Kidney (tissue), 14 donors: ENCODE results near the gene STEAP1B. TPM values are rescaled to one million over a fixed set of nuclear protein-coding genes. Genes with fewer than 3 reads are reported as not detected.
A peak's percentile ranks its signal among the peaks of the same experiment; 100 is the strongest.
"Not testable (repeated sequence)": the region's sequence is repeated elsewhere in the genome, so short reads cannot be mapped to it uniquely, and the experiment has no call there.

Experiments
- DNase-seq, 5 donors: peaks; one replicate each; pipeline ENCODE4 v3.0.0-alpha.2; 2013 to 2020
- FAIRE-seq: peaks from 2 replicates; lab custom pipeline; 2012; peaks lifted over from hg19 to GRCh38; lab: Jason Lieb, UNC
- H3K27ac ChIP-seq, 2 donors: one replicate each; pipeline ENCODE4 v1.7.0; 2013; ENCODE audit warnings: low read depth in 2 of 2, low read length in 2 of 2, inconsistent platforms in 1 of 2
- H3K27me3 ChIP-seq: one replicate; pipeline ENCODE4 v1.7.1; 2013; ENCODE audit warnings: low read length, inconsistent platforms; ENCODE audit not compliant: control insufficient read depth, insufficient read depth
- H3K36me3 ChIP-seq, 3 donors: one replicate each; pipeline versions ENCODE4 v1.7.0 to v1.7.1; 2013; ENCODE audit warnings: low read length in 3 of 3, control low read depth in 1 of 3, inconsistent platforms in 1 of 3; ENCODE audit not compliant: insufficient read depth in 3 of 3, control insufficient read depth in 2 of 3
- H3K4me1 ChIP-seq, 3 donors: one replicate each; pipeline versions ENCODE4 v1.7.0 to v1.7.1; 2013; ENCODE audit warnings: low read length in 3 of 3, inconsistent platforms in 1 of 3, low read depth in 1 of 3; ENCODE audit not compliant: control insufficient read depth in 2 of 3, insufficient read depth in 2 of 3
- H3K4me3 ChIP-seq, 3 donors: one replicate each; pipeline versions ENCODE4 v1.7.0 to v1.8.1; 2013; ENCODE audit warnings: low read length in 3 of 3, control low read depth in 1 of 3, inconsistent platforms in 1 of 3
- H3K9ac ChIP-seq, 3 donors: one replicate each; pipeline versions ENCODE4 v1.7.0 to v1.7.1; 2013; ENCODE audit warnings: low read length in 3 of 3, control low read depth in 1 of 3, inconsistent platforms in 1 of 3
- H3K9me3 ChIP-seq, 3 donors: one replicate each; pipeline versions ENCODE4 v1.7.0 to v1.7.1; 2013; ENCODE audit warnings: low read length in 3 of 3, control low read depth in 1 of 3, inconsistent platforms in 1 of 3; ENCODE audit not compliant: control insufficient read depth in 2 of 3, insufficient read depth in 1 of 3
- CTCF ChIP-seq: IDR thresholded peaks from 3 replicates; pipeline ENCODE4 v1.5.1; 2012; ENCODE audit warnings: mild to moderate bottlenecking, moderate library complexity, borderline replicate concordance; ENCODE audit not compliant: insufficient read depth; ENCODE audit errors: extremely low read depth
- intact Hi-C: fragments of 100-400 bp; cut with DNase I; formaldehyde crosslinking; loops from one replicate; pipeline ENCODE4 v1.11.1; 2022
- polyA plus RNA-seq: library from polyadenylated mRNA; stranded (reverse); fragments of 350-450 nt; fragmentation: Illumina TruSeq; extraction: RNeasy Lipid Tissue Mini Kit (QIAGEN cat#74804); gene quantifications from one replicate; pipeline ENCODE4 v1.2.3, GENCODE V29; 2014; ENCODE audit warnings: low read depth, low replicate concordance; ENCODE audit not compliant: insufficient read depth
- total RNA-seq: library from RNA; stranded (reverse); fragmentation: NEBNext Ultra II Directional; extraction: Animal tissue kit (Norgen Biotek cat#: 25700); gene quantifications from one replicate; pipeline ENCODE4 v1.2.1, GENCODE V29; 2021
- donor health status: control.
- donor health status: control.
- donor health status: control.
- donor health status: control.
- donor health status: control.
- donor health status: DM: yes; HTN: yes; CAD: no.
- donor health status: Normal renal cell carcinoma (clear cell type).

The STEAP1B gene
- total and polyA plus RNA-seq, 2 donors from 2014 or later: 0.79 TPM; not detected in 1

GRCh38 chr7:22523478-22524352, 23.7 kb upstream of the STEAP1B start:
- H3K4me3 ChIP-seq, H3K4me1 ChIP-seq, H3K9me3 ChIP-seq, H3K9ac ChIP-seq, FAIRE-seq, H3K27ac ChIP-seq, H3K27me3 ChIP-seq, intact Hi-C loops, H3K36me3 ChIP-seq: not testable (repeated sequence)
- peak; percentile 22 for TF ChIP-seq CTCF
- peak in 1 of 5 donors; percentile 13 for DNase-seq

- H3K9ac ChIP-seq, H3K9me3 ChIP-seq, H3K27ac ChIP-seq, FAIRE-seq, DNase-seq, H3K4me3 ChIP-seq, H3K36me3 ChIP-seq, H3K4me1 ChIP-seq, H3K27me3 ChIP-seq, intact Hi-C loops: not testable (repeated sequence)
Measured at GRCh38 chr7:22519560-22519959, 19.6 kb upstream of the STEAP1B start.

GRCh38 chr7:22516950-22517349, 17.0 kb upstream of the STEAP1B start:
- not testable (repeated sequence) for FAIRE-seq

GRCh38 chr7:22514963-22515362, 15.0 kb upstream of the STEAP1B start:
- FAIRE-seq, H3K9me3 ChIP-seq, H3K9ac ChIP-seq, H3K4me1 ChIP-seq, H3K36me3 ChIP-seq, H3K4me3 ChIP-seq, DNase-seq, intact Hi-C loops, H3K27me3 ChIP-seq, H3K27ac ChIP-seq: not testable (repeated sequence)

More at GRCh38 chr7:22516950-22517349, 17.0 kb upstream of the STEAP1B start:
- H3K27ac ChIP-seq, H3K4me1 ChIP-seq, H3K9me3 ChIP-seq, H3K36me3 ChIP-seq, intact Hi-C loops, DNase-seq, H3K27me3 ChIP-seq, H3K4me3 ChIP-seq, H3K9ac ChIP-seq: not testable (repeated sequence)

GRCh38 chr7:22507320-22507719, 7.3 kb upstream of the STEAP1B start:
- H3K27me3 ChIP-seq, H3K4me3 ChIP-seq, H3K9ac ChIP-seq, H3K36me3 ChIP-seq, H3K9me3 ChIP-seq, DNase-seq, H3K27ac ChIP-seq, FAIRE-seq, H3K4me1 ChIP-seq, intact Hi-C loops: not testable (repeated sequence)

GRCh38 chr7:22506316-22507020, 6.5 kb upstream of the STEAP1B start:
- H3K9ac ChIP-seq, H3K27ac ChIP-seq, H3K36me3 ChIP-seq, H3K4me1 ChIP-seq, intact Hi-C loops, H3K27me3 ChIP-seq, FAIRE-seq, DNase-seq, H3K9me3 ChIP-seq, H3K4me3 ChIP-seq: not testable (repeated sequence)

- H3K4me1 ChIP-seq, FAIRE-seq, H3K4me3 ChIP-seq, H3K27me3 ChIP-seq, H3K9ac ChIP-seq, H3K27ac ChIP-seq, DNase-seq, intact Hi-C loops, H3K9me3 ChIP-seq, H3K36me3 ChIP-seq: not testable (repeated sequence)
Measured at GRCh38 chr7:22504519-22504918, 4.5 kb upstream of the STEAP1B start.
